ENCODE results near the gene CDK3. TPM values are rescaled to one million over a fixed set of nuclear protein-coding genes. Genes with fewer than 3 reads are reported as not detected.

CDK3 gene
- total and polyA plus RNA-seq, 9 of the 15 experiments (the other 6 are each of a cell fraction or from before 2014, with no cell fraction given): 0.55 to 8.2 (median 4.7) TPM

DNA sequence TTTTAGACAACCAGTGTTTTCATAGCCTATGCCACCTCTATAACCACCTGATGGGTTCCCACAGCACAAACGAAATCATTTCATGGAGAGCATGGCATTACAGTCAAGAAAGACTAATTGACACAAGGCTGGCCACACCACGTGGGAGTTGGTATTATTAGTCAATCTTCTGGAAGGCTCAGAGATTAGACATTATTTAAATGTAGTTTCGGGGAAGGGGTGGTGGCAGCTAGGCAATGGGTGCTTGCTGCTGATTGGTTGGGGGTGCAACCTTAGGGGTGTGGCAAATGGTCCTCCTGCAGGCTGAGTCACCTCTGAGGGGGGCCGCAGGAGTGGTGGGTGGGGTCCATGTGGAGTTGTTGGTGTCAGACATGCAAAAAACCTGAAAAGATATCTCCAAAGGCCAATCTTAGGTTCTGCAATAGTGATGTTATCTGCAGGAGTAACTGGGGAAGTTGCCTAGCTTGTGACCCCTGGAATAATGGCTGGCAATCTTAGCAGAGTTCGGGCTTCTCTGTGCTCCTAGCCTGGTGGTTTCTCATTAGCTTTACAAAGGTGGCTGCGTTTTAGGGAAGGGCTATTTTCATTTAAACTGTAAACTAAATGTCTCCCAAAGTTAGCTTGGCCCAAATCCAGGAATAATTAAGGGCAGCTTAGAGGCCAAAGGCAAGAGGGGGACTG is 17.0 kb upstream of the CDK3 start:
- CTCF ChIA-PET (ENCODE audit: low intra/inter-chr PET ratio): no interaction called here
- peak; percentile 81 for FAIRE-seq
- in situ Hi-C loops (cut with MboI): no loop called here
- peak; percentile 46; the same call in 1 of the 2 replicates for TF ChIP-seq L3MBTL2 (IDR thresholded peaks at IDR 0.05)
- 0 out of 2 replicates have a peak, but pooled peaks have one; percentile 30 for TF ChIP-seq RAD51 (IDR thresholded peaks at IDR 0.05; ENCODE audit: borderline replicate concordance, low read depth)
- TF ChIP-seq, protein P1, sequence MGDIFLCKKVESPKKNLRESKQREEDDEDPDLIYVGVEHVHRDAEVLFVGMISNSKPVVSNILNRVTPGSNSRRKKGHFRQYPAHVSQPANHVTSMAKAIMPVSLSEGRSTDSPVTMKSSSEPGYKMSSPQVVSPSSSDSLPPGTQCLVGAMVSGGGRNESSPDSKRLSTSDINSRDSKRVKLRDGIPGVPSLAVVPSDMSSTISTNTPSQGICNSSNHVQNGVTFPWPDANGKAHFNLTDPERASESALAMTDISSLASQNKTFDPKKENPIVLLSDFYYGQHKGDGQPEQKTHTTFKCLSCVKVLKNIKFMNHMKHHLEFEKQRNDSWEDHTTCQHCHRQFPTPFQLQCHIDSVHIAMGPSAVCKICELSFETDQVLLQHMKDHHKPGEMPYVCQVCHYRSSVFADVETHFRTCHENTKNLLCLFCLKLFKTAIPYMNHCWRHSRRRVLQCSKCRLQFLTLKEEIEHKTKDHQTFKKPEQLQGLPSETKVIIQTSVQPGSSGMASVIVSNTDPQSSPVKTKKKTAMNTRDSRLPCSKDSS (IDR thresholded peaks at IDR 0.05; ENCODE audit: low read depth, partially characterized antibody): no peak
- no peak for TF ChIP-seq RBM15 (IDR thresholded peaks at IDR 0.05; ENCODE audit: insufficient read depth, low read length)
- TF ChIP-seq, protein P2, sequence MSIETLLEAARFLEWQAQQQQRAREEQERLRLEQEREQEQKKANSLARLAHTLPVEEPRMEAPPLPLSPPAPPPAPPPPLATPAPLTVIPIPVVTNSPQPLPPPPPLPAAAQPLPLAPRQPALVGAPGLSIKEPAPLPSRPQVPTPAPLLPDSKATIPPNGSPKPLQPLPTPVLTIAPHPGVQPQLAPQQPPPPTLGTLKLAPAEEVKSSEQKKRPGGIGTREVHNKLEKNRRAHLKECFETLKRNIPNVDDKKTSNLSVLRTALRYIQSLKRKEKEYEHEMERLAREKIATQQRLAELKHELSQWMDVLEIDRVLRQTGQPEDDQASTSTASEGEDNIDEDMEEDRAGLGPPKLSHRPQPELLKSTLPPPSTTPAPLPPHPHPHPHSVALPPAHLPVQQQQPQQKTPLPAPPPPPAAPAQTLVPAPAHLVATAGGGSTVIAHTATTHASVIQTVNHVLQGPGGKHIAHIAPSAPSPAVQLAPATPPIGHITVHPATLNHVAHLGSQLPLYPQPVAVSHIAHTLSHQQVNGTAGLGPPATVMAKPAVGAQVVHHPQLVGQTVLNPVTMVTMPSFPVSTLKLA (conservative IDR thresholded peaks at IDR 0.05): peak; percentile 72 to 81
- TF ChIP-seq SMARCA4 (IDR thresholded peaks at IDR 0.05): peak; percentile 43; the same call in 1 of the 2 replicates
- peak; percentile 57; the same call in 1 of the 2 replicates for TF ChIP-seq ZBTB7A (IDR thresholded peaks at IDR 0.05; ENCODE audit: borderline replicate concordance, control insufficient read depth, low read depth, low read length)
- peak in 1 of 2 experiments; percentile 9; a peak in 1 of 4 replicates for TF ChIP-seq RCOR1 (IDR thresholded peaks at IDR 0.05; ENCODE audit: borderline replicate concordance in 1 of 2, low read depth in 2 of 2, low read length in 2 of 2)
- peak; percentile 85 for TF ChIP-seq JUND (IDR thresholded peaks at IDR 0.05; ENCODE audit: borderline replicate concordance, low read depth, low read length)
- TF ChIP-seq JUND (tag; IDR thresholded peaks at IDR 0.05; ENCODE audit: borderline replicate concordance, low read depth, low read length): peak; percentile 86; the same call in 2 of the 3 replicates
- TF ChIP-seq JUN (IDR thresholded peaks at IDR 0.05; ENCODE audit: borderline replicate concordance, low read depth, low read length): peak; percentile 38; the same call in 1 of the 2 replicates
- TF ChIP-seq JUN (CRISPR knock-in tag; IDR thresholded peaks at IDR 0.05; ENCODE audit: borderline replicate concordance): no peak
- no peak for TF ChIP-seq MBD2 (IDR thresholded peaks at IDR 0.05; ENCODE audit: borderline replicate concordance, low read depth)
- no peak for TF ChIP-seq BCOR (IDR thresholded peaks at IDR 0.05)
- TF ChIP-seq, protein P3, sequence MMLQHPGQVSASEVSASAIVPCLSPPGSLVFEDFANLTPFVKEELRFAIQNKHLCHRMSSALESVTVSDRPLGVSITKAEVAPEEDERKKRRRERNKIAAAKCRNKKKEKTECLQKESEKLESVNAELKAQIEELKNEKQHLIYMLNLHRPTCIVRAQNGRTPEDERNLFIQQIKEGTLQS (IDR thresholded peaks at IDR 0.05): peak; percentile 80
- TF ChIP-seq, protein P3 (CRISPR knock-in tag; conservative IDR thresholded peaks at IDR 0.05): no peak
- peak; percentile 35 for TF ChIP-seq GATA2 (CRISPR knock-in tag; IDR thresholded peaks at IDR 0.05)
- 0 out of 2 replicates have a peak, but pooled peaks have one; percentile 1 for TF ChIP-seq CBFA2T2 (conservative IDR thresholded peaks at IDR 0.05)
- no peak for TF ChIP-seq NCOR1 (IDR thresholded peaks at IDR 0.05)

More for the DNA sequence above, 17.0 kb upstream of the CDK3 start:
- no TSS peak for BruUV-seq (replicated peaks)
- Histone ChIP-seq H3K9me3 (replicated peaks; ENCODE audit: control insufficient read depth, insufficient read depth, low read depth, low read length) (no peaks in the 10 kb centered on the region), H3K36me3 (ENCODE audit: control insufficient read depth, insufficient read depth, low read length) (peaks cover 9% of the 10 kb centered on the region; the same call in 1 of the 3 replicates), H3K4me3 (no peak overlapping the region), H3K27ac (ENCODE audit: extremely low read depth, low read depth, low read length) (peak overlapping the region; percentile 37), H3K4me1 (replicated peaks in 1 of 2; ENCODE audit: control insufficient read depth in 2 of 2, insufficient read depth in 2 of 2, low read length in 2 of 2) (peaks cover 25 to 33% of the 10 kb centered on the region in 2 experiments), H2AFZ (ENCODE audit: low read depth, low read length) (peak overlapping the region; percentile 78), H3K9ac (ENCODE audit: insufficient read depth in 1 of 2, low read depth in 2 of 2, low read length in 2 of 2) (peak overlapping the region in 1 of 2 experiments; percentile 4; a peak in 1 of 4 replicates), H4K20me1 (replicated peaks; ENCODE audit: control insufficient read depth, insufficient read depth, low read length) (no peaks in the 10 kb centered on the region), H3K79me2 (ENCODE audit: control insufficient read depth, insufficient read depth, low read length) (peaks cover 23% of the 10 kb centered on the region), H3K4me2 (ENCODE audit: insufficient read depth, low read length) (peak overlapping the region; percentile 61), H3K27me3 (ENCODE audit: control insufficient read depth in 2 of 2, insufficient read depth in 2 of 2, low read length in 2 of 2) (no peaks in the 10 kb centered on the region), H3K9me1 (ENCODE audit: control insufficient read depth, insufficient read depth, low read length) (no peaks in the 10 kb centered on the region)
- intact Hi-C loops (cut with micrococcal nuclease): no loop called here
- peak; percentile 32 for ATAC-seq
- DNase-seq (ENCODE audit: extremely low read depth in 1 of 4, low spot score in 3 of 4): peak; percentile 60 to 84 (median 74)
- POLR2A ChIA-PET: interaction anchor here (0.5 to 1.7 kb wide), 10 partner anchors 12 to 283 kb away, joined by 3 to 9 read pairs (median 3); partner anchors contain the start of gene CDK3
- WGBS (ENCODE audit: insufficient coverage, low coverage, missing lambda C conversion rate): 2% methylated on average over 6 of the region's 6 CpGs

Data from K562 (cell line).